HG03097 (cell line): ENCODE measurements around the gene SH3GL2.

Experiments used
- ATAC-seq: cut with Tn5 transposase; IDR thresholded peaks from one replicate; pipeline ENCODE4 v1.9.1; 2021; ENCODE audit not compliant: unreplicated experiment, low FRiP score

Gene SH3GL2

GRCh38 chr9:17578911-17579793 is at the start of gene SH3GL2:
Gene SH3GL2, plus strand, starts transcription at chr9:17579066.
- ATAC-seq = no peak

- ATAC-seq = peak; percentile 81
Observed at GRCh38 chr9:17531642-17532254, 47.1 kb upstream of the SH3GL2 start.

- no peak for ATAC-seq
Observed at GRCh38 chr9:17532461-17532860, 46.4 kb upstream of the SH3GL2 start.

GRCh38 chr9:17535176-17535575 is 43.7 kb upstream of the SH3GL2 start:
- no peak for ATAC-seq

GRCh38 chr9:17536027-17536426 is 42.8 kb upstream of the SH3GL2 start:
- no peak for ATAC-seq

GRCh38 chr9:17551023-17551422 is 27.8 kb upstream of the SH3GL2 start:
- ATAC-seq = no peak

- ATAC-seq = no peak
Observed at GRCh38 chr9:17555362-17556054, 23.4 kb upstream of the SH3GL2 start.

- no peak for ATAC-seq
Observed at GRCh38 chr9:17556255-17556654, 22.6 kb upstream of the SH3GL2 start.

- no peak for ATAC-seq
Observed at GRCh38 chr9:17556935-17557334, 21.9 kb upstream of the SH3GL2 start.

- no peak for ATAC-seq
Observed at GRCh38 chr9:17571825-17572224, 7.0 kb upstream of the SH3GL2 start.

GRCh38 chr9:17574342-17574741 is 4.5 kb upstream of the SH3GL2 start:
- ATAC-seq = no peak

GRCh38 chr9:17578577-17578910 is 322 bp upstream of the SH3GL2 start:
- no peak for ATAC-seq

- ATAC-seq = no peak
Observed at GRCh38 chr9:17580119-17580518, 1.3 kb downstream of the SH3GL2 start.

- no peak for ATAC-seq
Observed at GRCh38 chr9:17587113-17587512, 8.2 kb downstream of the SH3GL2 start.

- ATAC-seq = no peak
Observed at GRCh38 chr9:17588395-17588794, 9.5 kb downstream of the SH3GL2 start.

GRCh38 chr9:17588941-17589340 is 10.1 kb downstream of the SH3GL2 start:
- no peak for ATAC-seq

- no peak for ATAC-seq
Observed at GRCh38 chr9:17589771-17590170, 10.9 kb downstream of the SH3GL2 start.

- no peak for ATAC-seq
Observed at GRCh38 chr9:17594961-17595360, 16.1 kb downstream of the SH3GL2 start.

GRCh38 chr9:17597977-17598376 is 19.1 kb downstream of the SH3GL2 start:
- no peak for ATAC-seq

GRCh38 chr9:17600962-17601593 is 22.2 kb downstream of the SH3GL2 start:
- no peak for ATAC-seq

GRCh38 chr9:17604556-17604955 is 25.7 kb downstream of the SH3GL2 start:
- no peak for ATAC-seq
